ENCODE results near the gene OR51L1.

The OR51L1 gene

GRCh38 chr11:5046754-5047330 lies 52.2 kb downstream of the OR51L1 start:
- no peak for DNase-seq (ENCODE audit: low spot score)
